ENCODE measurements around the gene CFAP46. TPM values are rescaled to one million over a fixed set of nuclear protein-coding genes. Genes with fewer than 3 reads are reported as not detected.
A peak's percentile ranks its signal among the peaks of the same experiment; 100 is the strongest.

Gene CFAP46
- polyA plus RNA-seq, 3 donors, result 0.07 TPM; not detected in 2

GRCh38 chr10:132911786-132912097 lies 30.6 kb downstream of the CFAP46 start:
- H4K20me1 ChIP-seq (ENCODE audit: insufficient read depth, low read length), result no peaks in the 10 kb centered on the region
- H3K9me3 ChIP-seq (replicated peaks in 1 of 2; ENCODE audit: control insufficient read depth in 1 of 2, insufficient read depth in 1 of 2, low read length in 2 of 2), result no peaks in the 10 kb centered on the region
- H3K9ac ChIP-seq (ENCODE audit: insufficient read depth, low read length, poor library complexity, severe bottlenecking), result no peak overlapping the region
- Mint-ChIP-seq H3K4me1 (no peaks in the 10 kb centered on the region), H3K9me3 (peaks cover 0 to under 1% (median 0%) of the 10 kb centered on the region in 7 donors), H3K4me3 (no peak overlapping the region), H3K27ac (peak overlapping the region in 1 of 7 donors; percentile 11), H3K36me3 (no peaks in the 10 kb centered on the region), H3K27me3 (ENCODE audit: low read depth in 3 of 3) (peaks cover 4 to 5% (median 5%) of the 10 kb centered on the region in 3 donors)
- no peak overlapping the region for H3K4me2 ChIP-seq (replicated peaks; ENCODE audit: extremely low read depth, low read length, poor library complexity, severe bottlenecking)
- 71% methylated on average over 5 of the region's 9 CpGs for WGBS (ENCODE audit: insufficient coverage)
- H3K79me2 ChIP-seq (ENCODE audit: insufficient read depth, low read length), result no peaks in the 10 kb centered on the region
- no peaks in the 10 kb centered on the region for H3K27me3 ChIP-seq (ENCODE audit: control insufficient read depth in 2 of 2, insufficient read depth in 2 of 2, low read length in 2 of 2)
- no peak overlapping the region for H3K4me3 ChIP-seq (replicated peaks in 1 of 3; ENCODE audit: low read depth in 2 of 3, low read length in 3 of 3)
- no peak overlapping the region for H3K27ac ChIP-seq (ENCODE audit: low read depth in 1 of 2, low read length in 2 of 2)
- H3K36me3 ChIP-seq (replicated peaks in 1 of 2; ENCODE audit: control insufficient read depth in 1 of 2, insufficient read depth in 2 of 2, low read length in 2 of 2), result no peaks in the 10 kb centered on the region
- no peak for DNase-seq
- no peak overlapping the region for H2AFZ ChIP-seq (ENCODE audit: insufficient read depth, low read depth, low read length, poor library complexity, severe bottlenecking)
- intact Hi-C loops (cut with micrococcal nuclease), result no loop called here
- no peak for TF ChIP-seq CTCF (IDR thresholded peaks at IDR 0.05)
- H3K4me1 ChIP-seq (ENCODE audit: control insufficient read depth in 1 of 2, insufficient read depth in 2 of 2, low read length in 2 of 2), result no peaks in the 10 kb centered on the region

GRCh38 chr10:132910901-132911785 lies 31.2 kb downstream of the CFAP46 start:
- no peak for TF ChIP-seq CTCF (IDR thresholded peaks at IDR 0.05)
- H3K4me1 Mint-ChIP-seq, result no peaks in the 10 kb centered on the region
- no peaks in the 10 kb centered on the region for H3K27me3 ChIP-seq (ENCODE audit: control insufficient read depth in 2 of 2, insufficient read depth in 2 of 2, low read length in 2 of 2)
- H3K27ac ChIP-seq (ENCODE audit: low read depth in 1 of 2, low read length in 2 of 2), result no peak overlapping the region
- no peaks in the 10 kb centered on the region for H4K20me1 ChIP-seq (ENCODE audit: insufficient read depth, low read length)
- DNase-seq, result no peak
- H3K9ac ChIP-seq (ENCODE audit: insufficient read depth, low read length, poor library complexity, severe bottlenecking), result no peak overlapping the region
- no peak overlapping the region for H2AFZ ChIP-seq (ENCODE audit: insufficient read depth, low read depth, low read length, poor library complexity, severe bottlenecking)
- intact Hi-C loops (cut with micrococcal nuclease), result no loop called here
- H3K4me3 ChIP-seq (replicated peaks in 1 of 3; ENCODE audit: low read depth in 2 of 3, low read length in 3 of 3), result no peak overlapping the region
- peaks cover 0 to 2% of the 10 kb centered on the region in 2 donors for H3K9me3 ChIP-seq (replicated peaks in 1 of 2; ENCODE audit: control insufficient read depth in 1 of 2, insufficient read depth in 1 of 2, low read length in 2 of 2)
- no peaks in the 10 kb centered on the region for H3K79me2 ChIP-seq (ENCODE audit: insufficient read depth, low read length)
- 87% methylated on average over 33 of the region's 37 CpGs for WGBS (ENCODE audit: insufficient coverage)
- no peaks in the 10 kb centered on the region for H3K4me1 ChIP-seq (ENCODE audit: control insufficient read depth in 1 of 2, insufficient read depth in 2 of 2, low read length in 2 of 2)
- no peak overlapping the region for H3K4me3 Mint-ChIP-seq
- H3K9me3 Mint-ChIP-seq, result peaks cover 0 to 4% (median 0%) of the 10 kb centered on the region in 7 donors
- no peaks in the 10 kb centered on the region for H3K36me3 Mint-ChIP-seq
- H3K27me3 Mint-ChIP-seq (ENCODE audit: low read depth in 3 of 3), result peaks cover 4 to 6% (median 5%) of the 10 kb centered on the region in 3 donors
- no peak overlapping the region for H3K4me2 ChIP-seq (replicated peaks; ENCODE audit: extremely low read depth, low read length, poor library complexity, severe bottlenecking)
- no peak overlapping the region for H3K27ac Mint-ChIP-seq
- no peaks in the 10 kb centered on the region for H3K36me3 ChIP-seq (replicated peaks in 1 of 2; ENCODE audit: control insufficient read depth in 1 of 2, insufficient read depth in 2 of 2, low read length in 2 of 2)

Measured in CD14-positive monocyte (primary cell).